ENCODE results near the gene TCP1. TPM values are rescaled to one million over a fixed set of nuclear protein-coding genes. Genes with fewer than 3 reads are reported as not detected.

The TCP1 gene
- total and polyA plus RNA-seq, 2 of the 13 experiments (the other 11 are each of a cell fraction or from before 2014, with no cell fraction given): 116 to 553 TPM

- TF ChIP-seq, protein P1, sequence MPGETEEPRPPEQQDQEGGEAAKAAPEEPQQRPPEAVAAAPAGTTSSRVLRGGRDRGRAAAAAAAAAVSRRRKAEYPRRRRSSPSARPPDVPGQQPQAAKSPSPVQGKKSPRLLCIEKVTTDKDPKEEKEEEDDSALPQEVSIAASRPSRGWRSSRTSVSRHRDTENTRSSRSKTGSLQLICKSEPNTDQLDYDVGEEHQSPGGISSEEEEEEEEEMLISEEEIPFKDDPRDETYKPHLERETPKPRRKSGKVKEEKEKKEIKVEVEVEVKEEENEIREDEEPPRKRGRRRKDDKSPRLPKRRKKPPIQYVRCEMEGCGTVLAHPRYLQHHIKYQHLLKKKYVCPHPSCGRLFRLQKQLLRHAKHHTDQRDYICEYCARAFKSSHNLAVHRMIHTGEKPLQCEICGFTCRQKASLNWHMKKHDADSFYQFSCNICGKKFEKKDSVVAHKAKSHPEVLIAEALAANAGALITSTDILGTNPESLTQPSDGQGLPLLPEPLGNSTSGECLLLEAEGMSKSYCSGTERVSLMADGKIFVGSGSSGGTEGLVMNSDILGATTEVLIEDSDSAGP (CRISPR knock-in tag; IDR thresholded peaks at IDR 0.05; ENCODE audit: borderline replicate concordance): peak; percentile 37; the same call in 1 of the 2 replicates
- no peak for TF ChIP-seq TRIM24 (CRISPR knock-in tag; IDR thresholded peaks at IDR 0.05)
- no peak for TF ChIP-seq GMEB1 (CRISPR knock-in tag; IDR thresholded peaks at IDR 0.05; ENCODE audit: borderline replicate concordance)
- TF ChIP-seq ZNF362 (CRISPR knock-in tag; IDR thresholded peaks at IDR 0.05; ENCODE audit: borderline replicate concordance): no peak
Observed at GRCh38 chr6:159800141-159800865, 10.9 kb upstream of the TCP1 start, which contains the start of gene PNLDC1 (continued).

DNA sequence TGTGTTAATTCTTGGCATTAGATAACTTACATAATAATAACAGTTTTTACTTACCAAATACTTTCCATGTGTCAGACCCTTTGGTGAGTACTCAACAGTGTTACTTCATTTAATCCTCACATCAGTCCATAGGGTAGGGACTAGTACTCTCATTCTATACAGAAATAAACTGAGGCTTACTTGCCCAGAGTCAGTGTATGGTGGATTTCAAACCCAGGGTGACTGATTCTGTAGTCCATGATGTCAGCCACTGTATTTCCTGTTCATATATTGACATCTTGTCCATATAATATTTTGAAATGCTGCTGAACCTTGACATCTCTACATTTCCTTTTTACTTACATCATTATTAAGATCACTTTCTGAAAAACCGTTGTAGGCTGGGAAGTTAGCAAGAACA lies 8.2 kb upstream of the TCP1 start:
- no peaks in the 10 kb centered on the region for H3K9me3 ChIP-seq (ENCODE audit: low read length)
- no peak overlapping the region for H3K27ac ChIP-seq (ENCODE audit: extremely low read length, insufficient read depth, low read length)
- no peak overlapping the region for H2AFZ ChIP-seq (ENCODE audit: low read length)
- TSS peak; percentile 19 for BruUV-seq (replicated peaks)
- H3K9ac ChIP-seq (ENCODE audit: insufficient read depth, low read depth, low read length): no peak overlapping the region
- no peaks in the 10 kb centered on the region for H3K27me3 ChIP-seq (ENCODE audit: control insufficient read depth in 1 of 2, insufficient read depth in 2 of 2, low read length in 2 of 2)
- H3K4me1 ChIP-seq (ENCODE audit: insufficient read depth, low read length): peaks cover 30% of the 10 kb centered on the region
- H3K79me2 ChIP-seq (ENCODE audit: insufficient read depth, low read length): peaks cover 16% of the 10 kb centered on the region
- 72% methylated on average over 1 of the region's 1 CpG for WGBS (ENCODE audit: low lambda C conversion rate)
- H3K4me2 ChIP-seq (ENCODE audit: low read depth, low read length): no peak overlapping the region
- ChIA-PET POLR2A (no interaction called here), CTCF (ENCODE audit: low intra/inter-chr PET ratio, low total read pairs) (no interaction called here)
- peaks cover 11 to 26% of the 10 kb centered on the region in 2 experiments for H3K36me3 ChIP-seq (replicated peaks in 1 of 2; ENCODE audit: control insufficient read depth in 1 of 2, insufficient read depth in 2 of 2, low read length in 2 of 2)
- no peaks in the 10 kb centered on the region for H4K20me1 ChIP-seq (ENCODE audit: insufficient read depth, low read length)
- intact Hi-C loops (cut with micrococcal nuclease; ENCODE audit: unreplicated experiment): no loop called here
- no peak for DNase-seq (ENCODE audit: low spot score)
- no peak for ATAC-seq
- peak; percentile 26 for FAIRE-seq
- no peak overlapping the region for H3K4me3 ChIP-seq (replicated peaks in 1 of 3; ENCODE audit: insufficient read depth in 1 of 3, low read depth in 2 of 3, low read length in 3 of 3)
- in situ Hi-C loops (cut with HindIII; ENCODE audit: extremely low pct_ligation_motif_present, low pct_unique_long_range_greater_than_20kb): no loop called here
- TF ChIP-seq XRCC5 (optimal IDR thresholded peaks at IDR 0.05; ENCODE audit: low read length): no peak
- TF ChIP-seq ZNF543 (CRISPR knock-in tag; IDR thresholded peaks at IDR 0.05): no peak
- no peak for TF ChIP-seq ZNF570 (CRISPR knock-in tag; IDR thresholded peaks at IDR 0.05; ENCODE audit: borderline replicate concordance)
- TF ChIP-seq ZNF160 (CRISPR knock-in tag; IDR thresholded peaks at IDR 0.05): no peak
- no peak for TF ChIP-seq ZBTB34 (CRISPR knock-in tag; IDR thresholded peaks at IDR 0.05)
- no peak for TF ChIP-seq DNMT1 (CRISPR knock-in tag; IDR thresholded peaks at IDR 0.05)
- no peak for TF ChIP-seq ZNF777 (CRISPR knock-in tag; IDR thresholded peaks at IDR 0.05)
- TF ChIP-seq PAX8 (CRISPR knock-in tag; IDR thresholded peaks at IDR 0.05; ENCODE audit: borderline replicate concordance): no peak
- TF ChIP-seq KLF15 (CRISPR knock-in tag; IDR thresholded peaks at IDR 0.05; ENCODE audit: borderline replicate concordance): no peak
- no peak for TF ChIP-seq KLF11 (CRISPR knock-in tag; IDR thresholded peaks at IDR 0.05)
- no peak for TF ChIP-seq MTF2 (CRISPR knock-in tag; IDR thresholded peaks at IDR 0.05; ENCODE audit: borderline replicate concordance)

Data from HepG2 (cell line).